ENCODE measurements around the gene ATAD2B.

DNA sequence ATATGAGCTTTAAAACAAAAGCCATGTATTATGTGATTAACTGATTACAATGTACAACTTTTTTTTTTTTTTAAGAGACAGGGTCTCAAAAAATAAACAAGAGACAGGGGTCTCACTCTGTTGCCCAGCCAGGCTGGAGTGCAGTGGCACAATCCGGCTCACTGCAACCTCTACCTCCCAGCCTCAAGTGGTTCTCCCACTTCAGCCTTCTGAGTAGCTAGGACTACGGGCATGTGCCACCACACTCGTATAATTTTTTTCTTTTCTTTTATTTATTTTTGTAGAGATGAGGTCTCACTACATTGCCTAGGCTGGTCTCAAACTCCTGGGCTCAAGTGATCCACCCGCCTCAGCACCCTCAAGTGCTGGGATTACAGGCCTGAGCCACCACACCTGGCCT is 103.1 kb downstream of the ATAD2B start:
- TF ChIP-seq POLR2A (IDR thresholded peaks at IDR 0.05; ENCODE audit: extremely low read depth, insufficient read length), result no peak
- TF ChIP-seq, protein P1, sequence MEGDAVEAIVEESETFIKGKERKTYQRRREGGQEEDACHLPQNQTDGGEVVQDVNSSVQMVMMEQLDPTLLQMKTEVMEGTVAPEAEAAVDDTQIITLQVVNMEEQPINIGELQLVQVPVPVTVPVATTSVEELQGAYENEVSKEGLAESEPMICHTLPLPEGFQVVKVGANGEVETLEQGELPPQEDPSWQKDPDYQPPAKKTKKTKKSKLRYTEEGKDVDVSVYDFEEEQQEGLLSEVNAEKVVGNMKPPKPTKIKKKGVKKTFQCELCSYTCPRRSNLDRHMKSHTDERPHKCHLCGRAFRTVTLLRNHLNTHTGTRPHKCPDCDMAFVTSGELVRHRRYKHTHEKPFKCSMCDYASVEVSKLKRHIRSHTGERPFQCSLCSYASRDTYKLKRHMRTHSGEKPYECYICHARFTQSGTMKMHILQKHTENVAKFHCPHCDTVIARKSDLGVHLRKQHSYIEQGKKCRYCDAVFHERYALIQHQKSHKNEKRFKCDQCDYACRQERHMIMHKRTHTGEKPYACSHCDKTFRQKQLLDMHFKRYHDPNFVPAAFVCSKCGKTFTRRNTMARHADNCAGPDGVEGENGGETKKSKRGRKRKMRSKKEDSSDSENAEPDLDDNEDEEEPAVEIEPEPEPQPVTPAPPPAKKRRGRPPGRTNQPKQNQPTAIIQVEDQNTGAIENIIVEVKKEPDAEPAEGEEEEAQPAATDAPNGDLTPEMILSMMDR (IDR thresholded peaks at IDR 0.05; ENCODE audit: low read depth, low read length), result no peak
- TF ChIP-seq, protein P2, sequence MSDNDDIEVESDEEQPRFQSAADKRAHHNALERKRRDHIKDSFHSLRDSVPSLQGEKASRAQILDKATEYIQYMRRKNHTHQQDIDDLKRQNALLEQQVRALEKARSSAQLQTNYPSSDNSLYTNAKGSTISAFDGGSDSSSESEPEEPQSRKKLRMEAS (IDR thresholded peaks at IDR 0.05; ENCODE audit: low read depth, low read length), result no peak

All from NB4 (cell line).